Endothelial cell of umbilical vein (primary cell): ENCODE results near the gene HHLA2. TPM values are rescaled to one million over a fixed set of nuclear protein-coding genes. Genes with fewer than 3 reads are reported as not detected.

Source experiments
- BruUV-seq: library from RNA; stranded (reverse); fragments of 400-500 nt; replicated peaks from 2 replicates; lab custom pipeline; 2021; lab: Mats Ljungman, UMichigan
- CTCF ChIA-PET: fragments of 300-600, 350-600 bp; sonication (Branson Sonifier 250); formaldehyde crosslinking; loops from one replicate; lab custom pipeline; 2021; ENCODE audit warnings: antibody characterized with exemption, inconsistent platforms; lab: Charles Lee
- POLR2A ChIA-PET: fragments of 300-600, 350-600 bp; sonication (Branson Sonifier 250); formaldehyde crosslinking; loops from one replicate; lab custom pipeline; 2021; ENCODE audit warnings: antibody characterized with exemption, inconsistent platforms; lab: Charles Lee
- DNase-seq: peaks from one replicate; pipeline ENCODE4 v3.0.0-alpha.2; 2011; ENCODE audit warnings: low read depth, low spot score
- FAIRE-seq: peaks from 2 replicates; lab custom pipeline; 2011; peaks lifted over from hg19 to GRCh38; lab: Jason Lieb, UNC
- H2AFZ ChIP-seq: 2 replicates; pipeline ENCODE4 v1.6.0; 2012; ENCODE audit warnings: low read depth, low read length, control low read depth, inconsistent platforms
- H3K27ac ChIP-seq: 2 replicates; pipeline ENCODE4 v1.5.1; 2011; ENCODE audit warnings: low read depth, mild to moderate bottlenecking, control low read depth, low read length, moderate library complexity; ENCODE audit not compliant: insufficient read depth
- H3K27me3 ChIP-seq, 2 experiments: 2 replicates each; pipeline versions ENCODE4 v1.6.0 to v1.6.1; 2011; ENCODE audit warnings: low read length in 2 of 2, mixed read lengths in 1 of 2; ENCODE audit not compliant: control insufficient read depth in 2 of 2, insufficient read depth in 2 of 2
- H3K36me3 ChIP-seq, 2 experiments: 2 replicates in 1 of 2; 3 replicates in 1 of 2; pipeline ENCODE4 v1.5.1; 2011; ENCODE audit warnings: low read length in 2 of 2, mild to moderate bottlenecking in 1 of 2, moderate library complexity in 1 of 2; ENCODE audit not compliant: control insufficient read depth in 2 of 2, insufficient read depth in 2 of 2; ENCODE audit errors: extremely low read depth in 1 of 2
- H3K4me1 ChIP-seq: 3 replicates; pipeline ENCODE4 v1.5.1; 2011; ENCODE audit warnings: mild to moderate bottlenecking, low read length; ENCODE audit not compliant: control insufficient read depth, insufficient read depth; ENCODE audit errors: extremely low read depth
- H3K4me2 ChIP-seq: 2 replicates; pipeline ENCODE4 v1.6.1; 2011; ENCODE audit warnings: low read length, control low read depth, mixed read lengths; ENCODE audit not compliant: insufficient read depth
- H3K4me3 ChIP-seq, 3 experiments: fragments of 200-600 bp in 1 of 3; sonication (generic), shearing (Covaris generic) in 1 of 3; replicated peaks in 1 of 3; 2 replicates each; pipeline ENCODE4 v1.5.1; 2011 to 2016; ENCODE audit warnings: control low read depth in 3 of 3, low read length in 3 of 3, mild to moderate bottlenecking in 2 of 3, inconsistent platforms in 1 of 3, low read depth in 1 of 3, moderate library complexity in 1 of 3; ENCODE audit not compliant: insufficient read depth in 1 of 3
- H3K79me2 ChIP-seq: 2 replicates; pipeline ENCODE4 v1.6.0; 2012; ENCODE audit warnings: low read length, inconsistent platforms; ENCODE audit not compliant: control insufficient read depth, insufficient read depth
- H3K9ac ChIP-seq: replicated peaks from 2 replicates; pipeline ENCODE3; 2011; ENCODE audit warnings: low read length, control low read depth; ENCODE audit not compliant: insufficient read depth; ENCODE audit errors: extremely low read depth
- H3K9me1 ChIP-seq: replicated peaks from 3 replicates; pipeline ENCODE4 v1.6.0; 2011; ENCODE audit warnings: mild to moderate bottlenecking, low read length; ENCODE audit not compliant: control insufficient read depth, insufficient read depth; ENCODE audit errors: extremely low read depth
- H3K9me3 ChIP-seq: replicated peaks from 2 replicates; pipeline ENCODE4 v1.5.1; 2012; ENCODE audit warnings: low read length, inconsistent platforms; ENCODE audit not compliant: control insufficient read depth, insufficient read depth
- H4K20me1 ChIP-seq: replicated peaks from 2 replicates; pipeline ENCODE3; 2011; ENCODE audit warnings: mild to moderate bottlenecking, low read length; ENCODE audit not compliant: control insufficient read depth, insufficient read depth; ENCODE audit errors: extremely low read depth
- EZH2 ChIP-seq: IDR thresholded peaks from 2 replicates; pipeline ENCODE4 v1.6.1; 2012; ENCODE audit warnings: borderline replicate concordance, low read depth, mild to moderate bottlenecking, moderate library complexity, low read length, inconsistent platforms; ENCODE audit not compliant: severe bottlenecking
- FOS ChIP-seq: IDR thresholded peaks from 2 replicates; pipeline ENCODE4 v1.6.1; 2011; ENCODE audit warnings: mild to moderate bottlenecking, low read length, moderate library complexity, borderline replicate concordance; ENCODE audit not compliant: insufficient read depth
- GATA2 ChIP-seq: IDR thresholded peaks from 2 replicates; pipeline ENCODE4 v1.7.0; 2011; ENCODE audit warnings: low read depth, mild to moderate bottlenecking, moderate library complexity, mixed read lengths, low read length; ENCODE audit not compliant: insufficient read length, insufficient read depth
- JUN ChIP-seq: IDR thresholded peaks from 2 replicates; pipeline ENCODE4 v1.6.1; 2011; ENCODE audit warnings: borderline replicate concordance, low read depth; ENCODE audit not compliant: insufficient read length, insufficient read depth
- MYC ChIP-seq: IDR thresholded peaks from one replicate; pipeline ENCODE4 v1.6.1; 2011; ENCODE audit warnings: mild to moderate bottlenecking, low read depth, low read length
- POLR2A ChIP-seq: IDR thresholded peaks from 2 replicates; pipeline ENCODE4 v1.6.1; 2012; ENCODE audit warnings: low read depth, mild to moderate bottlenecking, control low read depth, low read length
- POLR2AphosphoS5 ChIP-seq: IDR thresholded peaks from 2 replicates; pipeline ENCODE4 v1.6.1; 2012; ENCODE audit warnings: low read depth, mild to moderate bottlenecking, control low read depth, low read length, moderate library complexity; ENCODE audit not compliant: insufficient read depth
- dilution Hi-C: fragments of 300-500 bp; cut with MboI; formaldehyde crosslinking; loops from one replicate; pipeline ENCODE4 v1.15.0; 2019; ENCODE audit warnings: low sequenced_read_pairs; ENCODE audit not compliant: extremely low pct_ligation_motif_present
- intact Hi-C: fragments of 100-400 bp; cut with micrococcal nuclease; formaldehyde crosslinking; loops from one replicate; pipeline ENCODE4 v1.10.0; 2022
- polyA plus RNA-seq, 4 experiments: library from polyadenylated mRNA; depleted of rRNA in 3 of 4; stranded (reverse) in 3 of 4; unstranded in 1 of 4; fragments of >200 nt; gene quantifications; 2 replicates each; pipeline versions ENCODE4 v1.2.1 to v1.2.3, GENCODE V29; 2011 to 2012; ENCODE audit warnings: missing spikeins in 1 of 4
- total RNA-seq: library from RNA; stranded (reverse); gene quantifications from 2 replicates; pipeline ENCODE4 v1.2.3, GENCODE V29; 2021
- TF ChIP-seq, protein P1 (sequence below), 2 donors: IDR thresholded peaks; 1 replicate in 1 of 2; 2 replicates in 1 of 2; pipeline ENCODE4 v1.5.1; 2011; ENCODE audit warnings: low read length in 2 of 2, mild to moderate bottlenecking in 2 of 2, moderate library complexity in 2 of 2, control low read depth in 1 of 2, inconsistent platforms in 1 of 2, low read depth in 1 of 2; ENCODE audit not compliant: insufficient read depth in 1 of 2; ENCODE audit errors: extremely low read depth in 1 of 2
- TF ChIP-seq, protein P2 (sequence below): IDR thresholded peaks from 2 replicates; pipeline ENCODE4 v1.6.1; 2011; ENCODE audit not compliant: insufficient read depth, insufficient read length

HHLA2 gene
- total and polyA plus RNA-seq, 2 donors (not counting 3 experiments of a cell fraction or from before 2014, with no cell fraction given), result not detected

DNA sequence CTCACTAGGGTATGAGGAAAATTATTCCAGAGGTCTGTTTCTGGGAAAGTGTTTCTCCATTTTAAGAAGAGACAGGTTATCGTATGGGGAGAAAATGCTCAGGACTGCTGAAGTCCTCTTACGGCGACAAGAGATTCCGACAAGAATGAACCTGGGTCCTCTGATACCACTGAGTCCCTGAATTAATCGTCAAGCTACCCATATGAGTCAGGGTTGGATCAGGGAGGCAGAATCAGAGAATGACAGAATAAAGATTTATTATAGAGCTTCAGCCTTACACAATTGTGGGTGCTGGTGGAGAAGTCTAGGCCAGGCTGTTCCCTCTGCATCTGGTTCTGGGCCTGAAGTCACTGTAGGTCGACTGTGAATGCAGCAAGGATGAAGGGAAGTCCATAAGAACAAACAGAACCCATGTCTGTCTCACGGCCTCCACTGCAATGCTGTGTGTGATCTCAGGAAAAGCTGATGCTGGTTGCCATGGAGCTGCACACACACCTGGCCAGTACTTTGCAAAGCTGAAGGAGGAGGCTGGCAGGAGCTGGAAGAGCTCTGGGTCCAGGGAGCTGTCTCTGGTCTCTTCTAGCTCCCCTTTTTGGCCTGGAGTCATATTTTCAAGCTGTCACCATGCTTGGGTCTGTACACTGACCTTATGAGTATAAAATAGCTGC, 83.9 kb downstream of the HHLA2 start:
- Histone ChIP-seq H2AFZ (no peak overlapping the region), H3K27me3 (no peaks in the 10 kb centered on the region), H3K27ac (no peak overlapping the region), H3K9ac (no peak overlapping the region), H4K20me1 (no peaks in the 10 kb centered on the region), H3K36me3 (no peaks in the 10 kb centered on the region), H3K4me1 (no peaks in the 10 kb centered on the region), H3K9me3 (no peaks in the 10 kb centered on the region), H3K4me2 (no peak overlapping the region), H3K4me3 (no peak overlapping the region), H3K9me1 (no peaks in the 10 kb centered on the region), H3K79me2 (no peaks in the 10 kb centered on the region)
- FAIRE-seq, result no peak
- TF ChIP-seq JUN, result no peak
- TF ChIP-seq GATA2, result no peak
- ChIA-PET CTCF (interaction anchor here (1.3 kb wide), 1 partner anchor 9 kb away, joined by 3 read pairs; no protein-coding TSS in a partner anchor), POLR2A (no interaction called here)
- no peak for DNase-seq
- dilution Hi-C loops (no loop called here), intact Hi-C loops (no loop called here)
- no TSS peak for BruUV-seq

DNA sequence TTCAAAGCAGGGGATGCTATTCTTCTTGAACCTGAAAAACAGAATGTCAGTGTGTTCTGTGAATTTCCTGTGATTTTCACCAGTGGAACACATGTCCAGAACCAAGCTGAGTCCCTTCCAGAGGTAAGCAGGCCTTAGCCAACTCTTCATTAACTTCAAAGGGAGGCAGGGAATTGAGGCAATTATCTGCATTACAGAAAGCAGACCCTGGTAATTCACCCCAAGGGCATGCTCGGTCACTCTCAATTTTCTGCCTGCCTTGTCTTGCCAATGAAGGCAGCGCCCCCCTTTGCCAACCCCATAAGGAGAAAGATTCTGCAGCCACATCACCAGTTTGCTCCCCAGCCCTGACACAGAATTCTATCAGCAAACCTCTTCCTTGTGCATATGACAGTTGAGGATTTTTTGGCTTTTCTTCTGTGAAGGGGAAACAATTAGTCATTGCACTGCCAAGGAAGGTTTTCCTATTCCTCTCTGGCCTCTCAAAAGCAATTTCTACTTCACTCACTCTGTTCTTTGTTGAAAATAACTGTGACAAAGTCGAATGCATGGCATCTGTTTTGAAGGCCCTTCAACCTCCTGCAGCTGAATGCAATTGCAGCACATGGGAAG, 85.3 kb downstream of the HHLA2 start:
- POLR2A ChIA-PET, result no interaction called here
- TF ChIP-seq, protein P1, sequence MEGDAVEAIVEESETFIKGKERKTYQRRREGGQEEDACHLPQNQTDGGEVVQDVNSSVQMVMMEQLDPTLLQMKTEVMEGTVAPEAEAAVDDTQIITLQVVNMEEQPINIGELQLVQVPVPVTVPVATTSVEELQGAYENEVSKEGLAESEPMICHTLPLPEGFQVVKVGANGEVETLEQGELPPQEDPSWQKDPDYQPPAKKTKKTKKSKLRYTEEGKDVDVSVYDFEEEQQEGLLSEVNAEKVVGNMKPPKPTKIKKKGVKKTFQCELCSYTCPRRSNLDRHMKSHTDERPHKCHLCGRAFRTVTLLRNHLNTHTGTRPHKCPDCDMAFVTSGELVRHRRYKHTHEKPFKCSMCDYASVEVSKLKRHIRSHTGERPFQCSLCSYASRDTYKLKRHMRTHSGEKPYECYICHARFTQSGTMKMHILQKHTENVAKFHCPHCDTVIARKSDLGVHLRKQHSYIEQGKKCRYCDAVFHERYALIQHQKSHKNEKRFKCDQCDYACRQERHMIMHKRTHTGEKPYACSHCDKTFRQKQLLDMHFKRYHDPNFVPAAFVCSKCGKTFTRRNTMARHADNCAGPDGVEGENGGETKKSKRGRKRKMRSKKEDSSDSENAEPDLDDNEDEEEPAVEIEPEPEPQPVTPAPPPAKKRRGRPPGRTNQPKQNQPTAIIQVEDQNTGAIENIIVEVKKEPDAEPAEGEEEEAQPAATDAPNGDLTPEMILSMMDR (IDR thresholded peaks at IDR 0.05; ENCODE audit: extremely low read depth in 1 of 2, insufficient read depth in 1 of 2, low read depth in 1 of 2, low read length in 2 of 2), result no peak
- no peak for TF ChIP-seq GATA2
- TF ChIP-seq MYC, result no peak
- TF ChIP-seq, protein P2, sequence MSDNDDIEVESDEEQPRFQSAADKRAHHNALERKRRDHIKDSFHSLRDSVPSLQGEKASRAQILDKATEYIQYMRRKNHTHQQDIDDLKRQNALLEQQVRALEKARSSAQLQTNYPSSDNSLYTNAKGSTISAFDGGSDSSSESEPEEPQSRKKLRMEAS, result no peak
- TF ChIP-seq POLR2AphosphoS5, result no peak
- no peak for TF ChIP-seq FOS
- no peak for TF ChIP-seq POLR2A
- TF ChIP-seq EZH2, result no peak
- TF ChIP-seq JUN, result no peak
- intact Hi-C loops (no loop called here), dilution Hi-C loops (no loop called here)
- H3K79me2 ChIP-seq, result no peaks in the 10 kb centered on the region
- CTCF ChIA-PET, result no interaction called here
- H3K9me3 ChIP-seq, result no peaks in the 10 kb centered on the region
- H3K4me3 ChIP-seq, result no peak overlapping the region
- no peaks in the 10 kb centered on the region for H4K20me1 ChIP-seq
- H3K4me1 ChIP-seq, result no peaks in the 10 kb centered on the region
- no peak overlapping the region for H2AFZ ChIP-seq
- no peak for FAIRE-seq
- no peaks in the 10 kb centered on the region for H3K9me1 ChIP-seq
- no peak overlapping the region for H3K4me2 ChIP-seq
- H3K9ac ChIP-seq, result no peak overlapping the region
- BruUV-seq, result no TSS peak
- H3K27ac ChIP-seq, result no peak overlapping the region
- H3K27me3 ChIP-seq, result peaks cover 0 to 2% of the 10 kb centered on the region in 2 experiments
- H3K36me3 ChIP-seq, result no peaks in the 10 kb centered on the region
- DNase-seq, result no peak
